ENCODE measurements around the gene TESK1.
"Not testable (repeated sequence)": the region's sequence is repeated elsewhere in the genome, so short reads cannot be mapped to it uniquely, and the experiment has no call there.

The TESK1 gene

DNA sequence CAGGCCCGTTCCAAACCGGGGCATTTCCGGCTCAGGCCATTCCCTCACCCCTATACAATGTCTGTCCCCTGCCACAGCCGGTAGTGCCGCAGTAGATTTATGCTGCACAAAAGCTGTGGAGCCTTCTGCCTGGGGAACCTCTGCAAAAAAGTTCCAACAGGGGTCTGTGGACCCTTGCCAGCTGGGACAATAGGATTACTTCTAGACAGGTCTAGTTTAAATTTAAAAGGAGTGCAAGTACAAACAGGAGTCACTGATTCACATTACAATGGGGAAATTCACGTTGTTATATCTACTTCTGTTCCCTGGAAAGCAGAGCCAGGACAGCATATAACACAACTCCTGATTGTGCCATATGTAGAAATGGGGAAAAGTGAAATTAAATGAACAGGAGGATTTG, 21.5 kb upstream of the TESK1 start:
- not testable (repeated sequence) for H4K91ac ChIP-seq (ENCODE audit: low read depth, low read length, poor library complexity); H2BK12ac ChIP-seq (ENCODE audit: low read length); H3K79me1 ChIP-seq (ENCODE audit: low read depth, low read length); H3K36me3 ChIP-seq (replicated peaks in 1 of 2; ENCODE audit: control insufficient read depth in 2 of 2, insufficient read depth in 2 of 2, low read length in 2 of 2); DNase-seq (ENCODE audit: low spot score); H3K27ac ChIP-seq (replicated peaks; ENCODE audit: low read length); H3K4me2 ChIP-seq (ENCODE audit: insufficient read depth, low read length, poor library complexity, severe bottlenecking); H3K27me3 ChIP-seq (ENCODE audit: control insufficient read depth in 3 of 3, insufficient read depth in 3 of 3, low read depth in 1 of 3, low read length in 3 of 3); H2BK5ac ChIP-seq (ENCODE audit: low read length); H2AFZ ChIP-seq (ENCODE audit: low read length); H4K8ac ChIP-seq (ENCODE audit: low read depth, low read length); H3K23ac ChIP-seq (ENCODE audit: low read depth, low read length, poor library complexity); H3K4me3 ChIP-seq (ENCODE audit: low read length in 2 of 2); H3K4ac ChIP-seq (ENCODE audit: low read length); H2BK15ac ChIP-seq (ENCODE audit: low read length); H2BK120ac ChIP-seq (ENCODE audit: low read depth, low read length); H2AK5ac ChIP-seq (ENCODE audit: low read depth, low read length); H3K4me1 ChIP-seq (ENCODE audit: control insufficient read depth in 2 of 2, insufficient read depth in 1 of 2, low read depth in 1 of 2, low read length in 2 of 2); H3K9ac ChIP-seq (ENCODE audit: low read depth, low read length, poor library complexity); H3K18ac ChIP-seq (ENCODE audit: low read length); H3K14ac ChIP-seq (ENCODE audit: low read length)
- peaks cover 4 to 15% of the 10 kb centered on the region in 2 donors for H3K9me3 ChIP-seq (replicated peaks in 1 of 2; ENCODE audit: control insufficient read depth in 2 of 2, insufficient read depth in 1 of 2, low read depth in 1 of 2, low read length in 2 of 2)
- WGBS, 2 donors (ENCODE audit: extremely low coverage in 2 of 2, insufficient read length in 2 of 2, insufficient replicate concordance in 1 of 2) = no CpG with 5 or more reads among the region's 6 CpGs

DNA sequence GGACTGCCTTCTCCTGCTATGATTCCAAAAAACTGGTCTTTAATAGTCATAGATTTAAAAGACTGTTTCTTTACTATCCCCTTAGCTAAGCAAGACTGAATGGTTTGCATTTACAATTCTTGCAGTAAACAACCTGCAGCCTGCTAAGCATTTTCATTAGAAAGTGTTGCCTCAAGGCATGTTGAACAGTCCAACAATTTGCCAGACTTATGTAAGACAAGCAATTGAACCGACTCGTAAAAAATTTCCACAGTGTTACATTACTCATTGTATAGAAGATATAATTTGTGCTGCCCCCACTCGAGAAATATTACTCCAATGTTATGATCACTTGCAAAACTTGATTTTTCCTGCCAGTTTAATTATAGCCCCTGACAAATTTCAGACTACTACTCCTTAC, 20.4 kb upstream of the TESK1 start:
- not testable (repeated sequence) for H3K36me3 ChIP-seq (replicated peaks in 1 of 2; ENCODE audit: control insufficient read depth in 2 of 2, insufficient read depth in 2 of 2, low read length in 2 of 2); H3K79me1 ChIP-seq (ENCODE audit: low read depth, low read length); H3K9ac ChIP-seq (ENCODE audit: low read depth, low read length, poor library complexity); H4K8ac ChIP-seq (ENCODE audit: low read depth, low read length); H2BK120ac ChIP-seq (ENCODE audit: low read depth, low read length); H3K18ac ChIP-seq (ENCODE audit: low read length); H3K14ac ChIP-seq (ENCODE audit: low read length); H2BK12ac ChIP-seq (ENCODE audit: low read length); H3K4me3 ChIP-seq (ENCODE audit: low read length in 2 of 2); H4K91ac ChIP-seq (ENCODE audit: low read depth, low read length, poor library complexity); H2AK5ac ChIP-seq (ENCODE audit: low read depth, low read length); H3K4me2 ChIP-seq (ENCODE audit: insufficient read depth, low read length, poor library complexity, severe bottlenecking); H2BK5ac ChIP-seq (ENCODE audit: low read length); H3K4me1 ChIP-seq (ENCODE audit: control insufficient read depth in 2 of 2, insufficient read depth in 1 of 2, low read depth in 1 of 2, low read length in 2 of 2); H2BK15ac ChIP-seq (ENCODE audit: low read length); H3K27ac ChIP-seq (replicated peaks; ENCODE audit: low read length); DNase-seq (ENCODE audit: low spot score); H2AFZ ChIP-seq (ENCODE audit: low read length); H3K23ac ChIP-seq (ENCODE audit: low read depth, low read length, poor library complexity); H3K4ac ChIP-seq (ENCODE audit: low read length); H3K27me3 ChIP-seq (ENCODE audit: control insufficient read depth in 3 of 3, insufficient read depth in 3 of 3, low read depth in 1 of 3, low read length in 3 of 3)
- no CpG with 5 or more reads among the region's 3 CpGs for WGBS, 2 donors (ENCODE audit: extremely low coverage in 2 of 2, insufficient read length in 2 of 2, insufficient replicate concordance in 1 of 2)
- peaks cover 2 to 15% of the 10 kb centered on the region in 2 donors for H3K9me3 ChIP-seq (replicated peaks in 1 of 2; ENCODE audit: control insufficient read depth in 2 of 2, insufficient read depth in 1 of 2, low read depth in 1 of 2, low read length in 2 of 2)

DNA sequence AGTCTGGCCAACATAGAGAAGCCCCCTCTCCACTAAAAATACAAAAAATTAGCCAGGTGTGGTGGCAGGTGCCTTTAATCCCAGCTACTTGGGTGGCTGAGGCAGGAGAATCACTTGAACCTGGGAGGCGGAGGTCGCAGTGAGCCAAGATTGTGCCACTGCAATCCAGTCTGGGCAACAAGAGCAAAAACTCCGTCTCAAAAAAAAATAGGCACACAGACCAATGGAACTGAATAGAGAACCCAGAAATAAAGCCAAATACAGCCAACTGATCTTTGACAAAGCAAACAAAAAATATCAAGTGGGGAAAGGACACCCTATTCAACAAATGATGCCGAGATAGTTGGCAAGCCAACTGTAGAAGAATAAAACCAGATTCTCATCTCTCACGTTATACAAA, 16.6 kb upstream of the TESK1 start:
- not testable (repeated sequence) for H4K91ac ChIP-seq (ENCODE audit: low read depth, low read length, poor library complexity); H3K14ac ChIP-seq (ENCODE audit: low read length)

DNA sequence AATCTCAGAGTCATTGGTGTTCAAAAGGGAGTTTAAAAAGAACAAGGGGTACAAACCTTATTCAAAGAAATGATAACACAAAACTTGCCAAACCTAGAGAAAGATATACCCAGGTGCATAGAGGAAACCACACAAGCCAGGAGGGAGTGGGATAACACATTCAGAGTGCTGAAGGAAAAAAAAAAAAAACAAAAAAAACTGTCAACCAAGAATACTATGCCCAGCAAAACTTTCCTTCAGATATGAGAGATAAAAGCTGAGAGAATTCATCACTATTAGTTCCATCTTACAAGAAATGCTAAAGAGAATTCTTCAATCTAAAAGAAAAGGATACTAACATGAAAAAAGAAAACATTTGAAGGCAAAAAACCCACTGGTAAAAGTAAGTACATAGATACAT, 11.5 kb upstream of the TESK1 start:
- H3K9ac ChIP-seq (ENCODE audit: low read depth, low read length, poor library complexity) = no peak overlapping the region
- no peak overlapping the region for H2BK120ac ChIP-seq (ENCODE audit: low read depth, low read length)

More for the DNA sequence above, 16.6 kb upstream of the TESK1 start:
- not testable (repeated sequence) for DNase-seq (ENCODE audit: low spot score); H2BK15ac ChIP-seq (ENCODE audit: low read length); H2BK12ac ChIP-seq (ENCODE audit: low read length); H3K4ac ChIP-seq (ENCODE audit: low read length); H3K9ac ChIP-seq (ENCODE audit: low read depth, low read length, poor library complexity); H3K9me3 ChIP-seq (replicated peaks in 1 of 2; ENCODE audit: control insufficient read depth in 2 of 2, insufficient read depth in 1 of 2, low read depth in 1 of 2, low read length in 2 of 2); H3K79me1 ChIP-seq (ENCODE audit: low read depth, low read length); H3K27ac ChIP-seq (replicated peaks; ENCODE audit: low read length); H2AK5ac ChIP-seq (ENCODE audit: low read depth, low read length); H2BK120ac ChIP-seq (ENCODE audit: low read depth, low read length); H3K18ac ChIP-seq (ENCODE audit: low read length); H3K4me3 ChIP-seq (ENCODE audit: low read length in 2 of 2); H2AFZ ChIP-seq (ENCODE audit: low read length); H3K4me2 ChIP-seq (ENCODE audit: insufficient read depth, low read length, poor library complexity, severe bottlenecking); H3K23ac ChIP-seq (ENCODE audit: low read depth, low read length, poor library complexity); H3K4me1 ChIP-seq (ENCODE audit: control insufficient read depth in 2 of 2, insufficient read depth in 1 of 2, low read depth in 1 of 2, low read length in 2 of 2); H4K8ac ChIP-seq (ENCODE audit: low read depth, low read length); H3K36me3 ChIP-seq (replicated peaks in 1 of 2; ENCODE audit: control insufficient read depth in 2 of 2, insufficient read depth in 2 of 2, low read length in 2 of 2); H2BK5ac ChIP-seq (ENCODE audit: low read length); H3K27me3 ChIP-seq (ENCODE audit: control insufficient read depth in 3 of 3, insufficient read depth in 3 of 3, low read depth in 1 of 3, low read length in 3 of 3)
- WGBS, 2 donors (ENCODE audit: extremely low coverage in 2 of 2, insufficient read length in 2 of 2, insufficient replicate concordance in 1 of 2) = no CpG with 5 or more reads among the region's 5 CpGs

More for the DNA sequence above, 11.5 kb upstream of the TESK1 start:
- Histone ChIP-seq H3K9me3 (replicated peaks in 1 of 2; ENCODE audit: control insufficient read depth in 2 of 2, insufficient read depth in 1 of 2, low read depth in 1 of 2, low read length in 2 of 2) (peaks cover 2 to 14% of the 10 kb centered on the region in 2 donors), H4K91ac (ENCODE audit: low read depth, low read length, poor library complexity) (no peak overlapping the region), H3K4ac (ENCODE audit: low read length) (no peak overlapping the region), H2BK12ac (ENCODE audit: low read length) (no peak overlapping the region), H3K36me3 (replicated peaks in 1 of 2; ENCODE audit: control insufficient read depth in 2 of 2, insufficient read depth in 2 of 2, low read length in 2 of 2) (peaks cover 0 to 2% of the 10 kb centered on the region in 2 donors), H3K4me1 (ENCODE audit: control insufficient read depth in 2 of 2, insufficient read depth in 1 of 2, low read depth in 1 of 2, low read length in 2 of 2) (no peaks in the 10 kb centered on the region), H3K27me3 (ENCODE audit: control insufficient read depth in 3 of 3, insufficient read depth in 3 of 3, low read depth in 1 of 3, low read length in 3 of 3) (no peaks in the 10 kb centered on the region), H2AFZ (ENCODE audit: low read length) (no peak overlapping the region), H4K8ac (ENCODE audit: low read depth, low read length) (no peak overlapping the region), H3K18ac (ENCODE audit: low read length) (no peak overlapping the region), H3K14ac (ENCODE audit: low read length) (no peak overlapping the region), H3K27ac (replicated peaks; ENCODE audit: low read length) (no peak overlapping the region), H3K4me2 (ENCODE audit: insufficient read depth, low read length, poor library complexity, severe bottlenecking) (no peak overlapping the region), H3K23ac (ENCODE audit: low read depth, low read length, poor library complexity) (no peak overlapping the region), H2BK15ac (ENCODE audit: low read length) (no peak overlapping the region), H2AK5ac (ENCODE audit: low read depth, low read length) (no peak overlapping the region), H3K79me1 (ENCODE audit: low read depth, low read length) (no peaks in the 10 kb centered on the region), H3K4me3 (ENCODE audit: low read length in 2 of 2) (no peak overlapping the region), H2BK5ac (ENCODE audit: low read length) (no peak overlapping the region)
- DNase-seq (ENCODE audit: low spot score) = no peak

Data from neuronal stem cell (in vitro differentiated cells).